Measurements from ENCODE around the gene PSEN2. TPM values are rescaled to one million over a fixed set of nuclear protein-coding genes. Genes with fewer than 3 reads are reported as not detected.

PSEN2 gene
- total RNA-seq, 4 donors from 2014 or later = 37.8 to 56.9 (median 47.1) TPM

- H3K27ac ChIP-seq (replicated peaks in 1 of 4) = peak overlapping the region in 2 of 4 donors; percentile 25 to 66
- WGBS = 38% methylated on average over 5 of the region's 5 CpGs
- no peak for DNase-seq (ENCODE audit: extremely low spot score)
Observed at GRCh38 chr1:226863446-226863845, 7.0 kb upstream of the PSEN2 start.

GRCh38 chr1:226864311-226864710 lies 6.1 kb upstream of the PSEN2 start:
- Histone ChIP-seq H3K27me3 (peaks cover 0 to 3% (median 0%) of the 10 kb centered on the region in 4 donors), H3K27ac (replicated peaks in 1 of 4) (no peak overlapping the region), H3K4me1 (peaks cover 0 to 21% (median 16%) of the 10 kb centered on the region in 4 donors), H3K9me3 (no peaks in the 10 kb centered on the region), H3K4me3 (no peak overlapping the region), H3K36me3 (no peaks in the 10 kb centered on the region)
- intact Hi-C loops (cut with DNase I) = no loop called here
- 92% methylated on average over 4 of the region's 4 CpGs for WGBS
- no peak for DNase-seq (ENCODE audit: extremely low spot score)
- no peak for TF ChIP-seq EP300 (IDR thresholded peaks at IDR 0.05)
- no peak for TF ChIP-seq CTCF (IDR thresholded peaks at IDR 0.05)
- TF ChIP-seq POLR2AphosphoS5 (IDR thresholded peaks at IDR 0.05) = no peak
- TF ChIP-seq POLR2A (IDR thresholded peaks at IDR 0.05; ENCODE audit: low read depth) = no peak

More at GRCh38 chr1:226863446-226863845, 7.0 kb upstream of the PSEN2 start:
- Histone ChIP-seq H3K36me3 (no peaks in the 10 kb centered on the region), H3K4me1 (peaks cover 0 to 21% (median 16%) of the 10 kb centered on the region in 4 donors), H3K9me3 (no peaks in the 10 kb centered on the region), H3K4me3 (no peak overlapping the region), H3K27me3 (peaks cover 0 to 3% (median 0%) of the 10 kb centered on the region in 4 donors)
- intact Hi-C loops (cut with DNase I) = no loop called here
- TF ChIP-seq POLR2AphosphoS5 (IDR thresholded peaks at IDR 0.05) (no peak), POLR2A (IDR thresholded peaks at IDR 0.05; ENCODE audit: low read depth) (no peak), CTCF (IDR thresholded peaks at IDR 0.05) (no peak), EP300 (IDR thresholded peaks at IDR 0.05) (no peak)

- Histone ChIP-seq H3K27ac (replicated peaks in 1 of 4) (no peak overlapping the region), H3K9me3 (no peaks in the 10 kb centered on the region), H3K4me3 (no peak overlapping the region), H3K36me3 (no peaks in the 10 kb centered on the region), H3K4me1 (peaks cover 3 to 30% (median 25%) of the 10 kb centered on the region in 4 donors), H3K27me3 (peaks cover 0 to 3% (median 0%) of the 10 kb centered on the region in 4 donors)
- TF ChIP-seq POLR2A (IDR thresholded peaks at IDR 0.05; ENCODE audit: low read depth) = no peak
- no peak for DNase-seq (ENCODE audit: extremely low spot score)
- intact Hi-C loops (cut with DNase I) = no loop called here
- 93% methylated on average over 4 of the region's 4 CpGs for WGBS
Observed at GRCh38 chr1:226865590-226865989, 4.8 kb upstream of the PSEN2 start.

GRCh38 chr1:226867461-226868054 lies 2.9 kb upstream of the PSEN2 start:
- intact Hi-C loops (cut with DNase I) = no loop called here
- Histone ChIP-seq H3K36me3 (no peaks in the 10 kb centered on the region), H3K27me3 (peaks cover 0 to 3% (median 0%) of the 10 kb centered on the region in 4 donors), H3K9me3 (no peaks in the 10 kb centered on the region), H3K4me1 (peaks cover 15 to 50% (median 43%) of the 10 kb centered on the region in 4 donors), H3K4me3 (no peak overlapping the region), H3K27ac (replicated peaks in 1 of 4) (no peak overlapping the region)
- no peak for TF ChIP-seq EP300 (IDR thresholded peaks at IDR 0.05)
- TF ChIP-seq CTCF (IDR thresholded peaks at IDR 0.05) = no peak
- no peak for TF ChIP-seq POLR2A (IDR thresholded peaks at IDR 0.05; ENCODE audit: low read depth)
- TF ChIP-seq POLR2AphosphoS5 (IDR thresholded peaks at IDR 0.05) = no peak
- WGBS = 88% methylated on average over 6 of the region's 6 CpGs
- DNase-seq (ENCODE audit: extremely low spot score) = peak; percentile 78

GRCh38 chr1:226868726-226869125 lies 1.7 kb upstream of the PSEN2 start:
- no peak for TF ChIP-seq CTCF (IDR thresholded peaks at IDR 0.05)
- 96% methylated on average over 1 of the region's 1 CpG for WGBS
- Histone ChIP-seq H3K36me3 (no peaks in the 10 kb centered on the region), H3K27me3 (peaks cover 0 to 3% (median 0%) of the 10 kb centered on the region in 4 donors), H3K27ac (replicated peaks in 1 of 4) (no peak overlapping the region), H3K4me3 (no peak overlapping the region), H3K9me3 (no peaks in the 10 kb centered on the region), H3K4me1 (peaks cover 15 to 44% (median 41%) of the 10 kb centered on the region in 4 donors)
- no peak for DNase-seq (ENCODE audit: extremely low spot score)
- intact Hi-C loops (cut with DNase I) = no loop called here

Measured in esophagus muscularis mucosa (tissue), 4 donors.